IMR-90 (cell line): ENCODE data around the gene OVOL3. TPM values are rescaled to one million over a fixed set of nuclear protein-coding genes. Genes with fewer than 3 reads are reported as not detected.

Source experiments
- ATAC-seq: fragments of 200-7000 bp; cut with Tn5 transposase; 2 replicates; pipeline ENCODE4 v1.9.1; 2020; ENCODE audit warnings: low read depth, mild to moderate bottlenecking, moderate library complexity
- BruUV-seq: library from RNA; stranded (reverse); fragments of 400-500 nt; replicated peaks from 2 replicates; lab custom pipeline; 2021; lab: Mats Ljungman, UMichigan
- CTCF ChIA-PET: fragments of 300-600 bp; formaldehyde crosslinking; extraction: SDS; loops from one replicate; lab custom pipeline; 2021; ENCODE audit warnings: antibody characterized with exemption; lab: Yijun Ruan, JAX
- POLR2A ChIA-PET: fragments of 300-600 bp; sonication (Branson Sonifier 250); formaldehyde crosslinking; loops from one replicate; lab custom pipeline; 2022; ENCODE audit warnings: antibody characterized with exemption; ENCODE audit not compliant: unreplicated experiment; lab: Charles Lee
- DNase-seq: peaks from one replicate; pipeline ENCODE4 v3.0.0; 2013
- H2AFZ ChIP-seq: replicated peaks from 2 replicates; pipeline ENCODE3; 2013; ENCODE audit warnings: low read length, mild to moderate bottlenecking; ENCODE audit not compliant: poor library complexity
- H2AK5ac ChIP-seq: 2 replicates; pipeline ENCODE4 v1.6.1; 2013; ENCODE audit warnings: low read depth, low read length, inconsistent platforms
- H2AK9ac ChIP-seq: replicated peaks from 2 replicates; pipeline ENCODE3; 2013; ENCODE audit warnings: mild to moderate bottlenecking, low read depth, low read length, moderate library complexity; ENCODE audit not compliant: poor library complexity
- H2BK120ac ChIP-seq: 2 replicates; pipeline ENCODE4 v1.6.1; 2013; ENCODE audit warnings: low read depth, low read length, inconsistent platforms
- H2BK15ac ChIP-seq: 3 replicates; pipeline ENCODE4 v1.6.1; 2013; ENCODE audit warnings: low read depth, low read length, inconsistent platforms
- H2BK20ac ChIP-seq: 2 replicates; pipeline ENCODE4 v1.6.1; 2013; ENCODE audit warnings: low read depth, mild to moderate bottlenecking, inconsistent platforms, low read length, moderate library complexity
- H2BK5ac ChIP-seq: 2 replicates; pipeline ENCODE4 v1.6.1; 2013; ENCODE audit warnings: mild to moderate bottlenecking, low read depth, low read length, inconsistent platforms; ENCODE audit not compliant: poor library complexity, severe bottlenecking
- H3K14ac ChIP-seq: replicated peaks from 2 replicates; pipeline ENCODE4 v1.6.1; 2013; ENCODE audit warnings: low read depth, low read length, inconsistent platforms
- H3K18ac ChIP-seq: 2 replicates; pipeline ENCODE4 v1.6.1; 2013; ENCODE audit warnings: low read depth, low read length, control low read depth
- H3K23ac ChIP-seq: 2 replicates; pipeline ENCODE4 v1.6.1; 2013; ENCODE audit warnings: low read depth, low read length, inconsistent platforms
- H3K27ac ChIP-seq: 2 replicates; pipeline ENCODE4 v1.5.1; 2013; ENCODE audit warnings: mild to moderate bottlenecking, control low read depth, low read length; ENCODE audit not compliant: insufficient read depth
- H3K27me3 ChIP-seq: 2 replicates; pipeline ENCODE4 v1.6.1; 2013; ENCODE audit warnings: low read length; ENCODE audit not compliant: control insufficient read depth, insufficient read depth
- H3K36me3 ChIP-seq: 2 replicates; pipeline ENCODE4 v1.6.1; 2013; ENCODE audit warnings: low read length, mixed read lengths; ENCODE audit not compliant: control insufficient read depth, insufficient read depth
- H3K4ac ChIP-seq: 2 replicates; pipeline ENCODE4 v1.6.1; 2013; ENCODE audit warnings: low read depth, low read length, inconsistent platforms
- H3K4me1 ChIP-seq: 2 replicates; pipeline ENCODE4 v1.6.1; 2013; ENCODE audit warnings: low read length, mixed read lengths; ENCODE audit not compliant: control insufficient read depth, insufficient read depth
- H3K4me2 ChIP-seq: 2 replicates; pipeline ENCODE4 v1.6.1; 2013; ENCODE audit warnings: low read depth, mild to moderate bottlenecking, control low read depth, low read length, moderate library complexity
- H3K4me3 ChIP-seq: 2 replicates; pipeline ENCODE4 v1.5.1; 2013; ENCODE audit warnings: low read depth, mild to moderate bottlenecking, control low read depth, low read length, moderate library complexity; ENCODE audit not compliant: insufficient read depth
- H3K56ac ChIP-seq: 2 replicates; pipeline ENCODE4 v1.6.1; 2013; ENCODE audit warnings: low read length, inconsistent platforms; ENCODE audit not compliant: insufficient read depth; ENCODE audit errors: extremely low read depth
- H3K79me1 ChIP-seq, 2 experiments: 2 replicates each; pipeline ENCODE4 v1.6.1; 2013; ENCODE audit warnings: low read length in 2 of 2, inconsistent platforms in 1 of 2, low read depth in 1 of 2
- H3K9ac ChIP-seq: 2 replicates; pipeline ENCODE4 v1.6.1; 2013; ENCODE audit warnings: low read depth, low read length, control low read depth
- H3K9me1 ChIP-seq: 2 replicates; pipeline ENCODE4 v1.6.1; 2013; ENCODE audit warnings: low read length, inconsistent platforms; ENCODE audit not compliant: insufficient read depth
- H3K9me3 ChIP-seq: 2 replicates; pipeline ENCODE4 v1.6.1; 2013; ENCODE audit warnings: low read length; ENCODE audit not compliant: control insufficient read depth, insufficient read depth
- H4K20me1 ChIP-seq: 2 replicates; pipeline ENCODE4 v1.6.1; 2013; ENCODE audit warnings: low read length, inconsistent platforms; ENCODE audit not compliant: insufficient read depth
- H4K5ac ChIP-seq: 2 replicates; pipeline ENCODE4 v1.6.1; 2013; ENCODE audit warnings: mild to moderate bottlenecking, low read depth, low read length, control low read depth
- H4K8ac ChIP-seq, 2 experiments: 2 replicates each; pipeline ENCODE4 v1.6.1; 2013; ENCODE audit warnings: low read depth in 2 of 2, low read length in 2 of 2, control low read depth in 1 of 2, inconsistent platforms in 1 of 2
- H4K91ac ChIP-seq: 2 replicates; pipeline ENCODE4 v1.6.1; 2013; ENCODE audit warnings: low read depth, low read length, inconsistent platforms; ENCODE audit not compliant: insufficient read depth
- CEBPB ChIP-seq: IDR thresholded peaks from 2 replicates; pipeline ENCODE4 v1.6.1; 2012; ENCODE audit warnings: low read depth, low read length, improper control_type of control experiment
- CHD1 ChIP-seq: IDR thresholded peaks from 2 replicates; pipeline ENCODE4 v1.6.1; 2012; ENCODE audit warnings: low read depth, low read length, improper control_type of control experiment
- FOS ChIP-seq: fragments of 150-350 bp; IDR thresholded peaks from 2 replicates; pipeline ENCODE4 v1.6.1; 2016; ENCODE audit warnings: low read depth, low read length
- NFE2L2 ChIP-seq: fragments of 150-350 bp; IDR thresholded peaks from 2 replicates; pipeline ENCODE4 v1.6.1; 2016; ENCODE audit warnings: low read depth, mild to moderate bottlenecking, low read length
- RCOR1 ChIP-seq: IDR thresholded peaks from 2 replicates; pipeline ENCODE4 v1.6.1; 2012; ENCODE audit warnings: mild to moderate bottlenecking, low read length, improper control_type of control experiment; ENCODE audit not compliant: insufficient replicate concordance
- RFX5 ChIP-seq: IDR thresholded peaks from 2 replicates; pipeline ENCODE4 v1.8.0; 2012; ENCODE audit warnings: low read depth, mild to moderate bottlenecking, low read length, moderate library complexity
- WGBS, 2 experiments: methylation state at CpG; one replicate each; pipeline versions ENCODE4 v1.1.5 to v1.1.7; 2013; ENCODE audit warnings: missing lambda C conversion rate in 2 of 2; ENCODE audit not compliant: insufficient read length in 1 of 2; ENCODE audit errors: extremely low coverage in 2 of 2; 5-methylcytosine and 5-hydroxymethylcytosine counted together
- dilution Hi-C: fragments of 300-500 bp; cut with HindIII; formaldehyde crosslinking; loops from one replicate; pipeline ENCODE4 v1.14.3; 2018; ENCODE audit warnings: low sequenced_read_pairs; ENCODE audit not compliant: unreplicated experiment
- in situ Hi-C: fragments of 300-500 bp; cut with MboI; formaldehyde crosslinking; loops from 3 replicates; pipeline ENCODE4 v1.14.3; 2019; ENCODE audit warnings: low sequenced_read_pairs, inconsistent platforms, mixed read lengths
- intact Hi-C: fragments of 100-400 bp; cut with micrococcal nuclease; formaldehyde crosslinking; loops from 2 replicates; pipeline ENCODE4 v1.10.0; 2022
- polyA plus RNA-seq, 3 experiments: library from polyadenylated mRNA; depleted of rRNA; stranded (reverse); fragments of >200 nt; gene quantifications; 2 replicates each; pipeline ENCODE4 v1.2.3, GENCODE V29; 2012; ENCODE audit warnings: low replicate concordance in 1 of 3
- total RNA-seq: library from RNA; depleted of rRNA; stranded (reverse); fragments of >200 nt; gene quantifications from 2 replicates; pipeline ENCODE4 v1.2.3, GENCODE V29; 2012
- TF ChIP-seq, protein P1 (sequence below): fragments of 150-350 bp; IDR thresholded peaks from 2 replicates; pipeline ENCODE4 v1.6.1; 2016; ENCODE audit warnings: low read depth, mild to moderate bottlenecking, low read length, moderate library complexity, borderline replicate concordance

Gene OVOL3
- total and polyA plus RNA-seq, 2 of the 4 experiments (the other 2 are of a cell fraction), result not detected

DNA sequence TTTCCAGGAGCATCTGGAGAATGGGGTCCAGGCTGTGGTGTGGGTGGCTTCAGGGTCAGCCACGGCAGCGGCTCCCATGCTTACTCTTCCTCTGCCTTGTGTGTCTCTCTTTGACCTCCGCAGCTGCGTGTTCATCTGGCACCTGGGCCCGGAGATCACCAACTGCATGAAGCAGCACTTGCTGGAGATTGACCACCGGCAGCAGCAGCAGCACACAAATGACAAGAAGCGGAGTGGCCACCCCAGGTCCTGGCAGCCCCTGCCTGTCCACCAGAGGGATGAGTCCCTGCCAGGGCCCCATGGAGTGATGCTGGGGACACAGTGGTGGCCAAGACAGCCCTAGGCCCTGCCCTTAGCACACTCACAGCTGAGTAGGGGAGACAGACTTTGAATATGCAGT is 18.4 kb upstream of the OVOL3 start:
- Histone ChIP-seq H3K9me3 (no peaks in the 10 kb centered on the region), H2BK20ac (no peak overlapping the region), H2BK120ac (no peak overlapping the region), H2BK15ac (no peak overlapping the region), H2AFZ (no peak overlapping the region), H3K14ac (no peak overlapping the region), H3K9me1 (0 out of 2 replicates have a peak, but pooled peaks cover 6% of the 10 kb centered on the region), H3K4me2 (no peak overlapping the region), H3K56ac (no peak overlapping the region), H4K91ac (no peak overlapping the region), H3K9ac (no peak overlapping the region), H3K23ac (no peak overlapping the region), H3K27ac (no peak overlapping the region), H3K36me3 (peaks cover 18% of the 10 kb centered on the region), H3K4ac (no peak overlapping the region), H3K4me3 (no peak overlapping the region), H4K8ac (no peak overlapping the region), H4K20me1 (no peaks in the 10 kb centered on the region), H3K27me3 (no peaks in the 10 kb centered on the region), H4K5ac (no peak overlapping the region), H3K79me1 (no peaks in the 10 kb centered on the region), H2AK5ac (no peak overlapping the region), H3K18ac (no peak overlapping the region), H3K4me1 (no peaks in the 10 kb centered on the region), H2AK9ac (no peak overlapping the region), H2BK5ac (no peak overlapping the region)
- no TSS peak for BruUV-seq
- intact Hi-C loops, result no loop called here
- TF ChIP-seq, protein P1, sequence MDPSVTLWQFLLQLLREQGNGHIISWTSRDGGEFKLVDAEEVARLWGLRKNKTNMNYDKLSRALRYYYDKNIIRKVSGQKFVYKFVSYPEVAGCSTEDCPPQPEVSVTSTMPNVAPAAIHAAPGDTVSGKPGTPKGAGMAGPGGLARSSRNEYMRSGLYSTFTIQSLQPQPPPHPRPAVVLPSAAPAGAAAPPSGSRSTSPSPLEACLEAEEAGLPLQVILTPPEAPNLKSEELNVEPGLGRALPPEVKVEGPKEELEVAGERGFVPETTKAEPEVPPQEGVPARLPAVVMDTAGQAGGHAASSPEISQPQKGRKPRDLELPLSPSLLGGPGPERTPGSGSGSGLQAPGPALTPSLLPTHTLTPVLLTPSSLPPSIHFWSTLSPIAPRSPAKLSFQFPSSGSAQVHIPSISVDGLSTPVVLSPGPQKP, result no peak
- TF ChIP-seq RCOR1 (no peak), CEBPB (no peak), RFX5 (no peak), FOS (no peak), NFE2L2 (no peak), CHD1 (no peak)
- ATAC-seq (no peak), DNase-seq (no peak)
- ChIA-PET POLR2A (no interaction called here), CTCF (no interaction called here)
- in situ Hi-C loops, result no loop called here
- dilution Hi-C loops, result no loop called here
- 97% methylated on average over 4 of the region's 7 CpGs; no CpG with 5 or more reads in 1 of the 2 experiments for WGBS, 2 experiments
